ENCODE measurements around the gene CCDC158. TPM values are rescaled to one million over a fixed set of nuclear protein-coding genes. Genes with fewer than 3 reads are reported as not detected.

The CCDC158 gene
- total RNA-seq, 1 donor from 2014 or later, result not detected

DNA sequence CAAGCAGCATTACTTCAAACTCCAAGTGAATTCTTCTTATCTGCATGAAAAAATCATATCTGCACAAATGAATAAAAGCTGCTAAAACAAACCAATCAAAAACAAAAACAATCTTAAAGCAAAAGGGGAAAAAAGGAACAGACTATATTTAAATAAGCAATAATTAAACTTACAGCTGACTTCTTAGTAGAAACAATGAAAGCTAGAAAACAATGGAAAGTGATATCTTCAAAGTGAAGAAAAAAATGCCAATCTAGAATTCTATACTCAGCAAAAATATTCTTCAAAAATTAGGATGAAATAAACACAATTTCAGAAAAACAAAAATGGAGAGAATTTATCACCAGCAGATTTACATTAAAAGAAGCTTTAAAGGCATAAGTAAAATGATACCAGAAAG lies 94.4 kb downstream of the CCDC158 start:
- ChIA-PET CTCF (no interaction called here), POLR2A (no interaction called here)
- intact Hi-C loops (cut with micrococcal nuclease), result no loop called here
- H3K4me3 Mint-ChIP-seq, result no peak overlapping the region
- H3K27ac Mint-ChIP-seq, result no peak overlapping the region
- TF ChIP-seq, protein P1, sequence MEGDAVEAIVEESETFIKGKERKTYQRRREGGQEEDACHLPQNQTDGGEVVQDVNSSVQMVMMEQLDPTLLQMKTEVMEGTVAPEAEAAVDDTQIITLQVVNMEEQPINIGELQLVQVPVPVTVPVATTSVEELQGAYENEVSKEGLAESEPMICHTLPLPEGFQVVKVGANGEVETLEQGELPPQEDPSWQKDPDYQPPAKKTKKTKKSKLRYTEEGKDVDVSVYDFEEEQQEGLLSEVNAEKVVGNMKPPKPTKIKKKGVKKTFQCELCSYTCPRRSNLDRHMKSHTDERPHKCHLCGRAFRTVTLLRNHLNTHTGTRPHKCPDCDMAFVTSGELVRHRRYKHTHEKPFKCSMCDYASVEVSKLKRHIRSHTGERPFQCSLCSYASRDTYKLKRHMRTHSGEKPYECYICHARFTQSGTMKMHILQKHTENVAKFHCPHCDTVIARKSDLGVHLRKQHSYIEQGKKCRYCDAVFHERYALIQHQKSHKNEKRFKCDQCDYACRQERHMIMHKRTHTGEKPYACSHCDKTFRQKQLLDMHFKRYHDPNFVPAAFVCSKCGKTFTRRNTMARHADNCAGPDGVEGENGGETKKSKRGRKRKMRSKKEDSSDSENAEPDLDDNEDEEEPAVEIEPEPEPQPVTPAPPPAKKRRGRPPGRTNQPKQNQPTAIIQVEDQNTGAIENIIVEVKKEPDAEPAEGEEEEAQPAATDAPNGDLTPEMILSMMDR (IDR thresholded peaks at IDR 0.05), result no peak
- H3K36me3 Mint-ChIP-seq (ENCODE audit: low read depth), result no peaks in the 10 kb centered on the region
- no peak for ATAC-seq (ENCODE audit: low read depth)
- H3K4me1 Mint-ChIP-seq, result no peaks in the 10 kb centered on the region
- H3K27me3 Mint-ChIP-seq, result peaks cover 1% of the 10 kb centered on the region
- DNase-seq, result no peak
- H3K9me3 Mint-ChIP-seq, result peaks cover 18% of the 10 kb centered on the region

DNA sequence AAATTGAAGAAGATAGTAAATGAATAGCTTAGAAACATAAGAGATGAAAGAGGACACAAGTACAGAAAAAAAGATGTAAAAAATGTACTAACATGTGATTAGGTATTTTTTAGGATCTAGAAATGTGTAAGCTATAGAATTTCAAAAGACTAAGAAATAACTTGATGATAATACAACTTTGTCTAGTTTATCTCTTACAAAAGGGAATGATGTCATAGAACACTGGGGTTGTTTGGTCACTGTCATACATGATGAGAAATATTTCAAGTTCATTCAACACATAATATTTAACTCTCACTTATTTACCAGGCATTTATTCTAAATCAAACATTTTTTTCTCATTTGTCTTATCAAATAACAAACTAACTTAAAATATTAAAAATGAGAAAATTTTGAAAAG lies 95.9 kb downstream of the CCDC158 start:
- ATAC-seq (ENCODE audit: low read depth) (no peak), DNase-seq (no peak)
- intact Hi-C loops (cut with micrococcal nuclease), result no loop called here
- POLR2A ChIA-PET, result no interaction called here
- H3K4me3 Mint-ChIP-seq, result no peak overlapping the region
- CTCF ChIA-PET, result no interaction called here
- no peaks in the 10 kb centered on the region for H3K4me1 Mint-ChIP-seq
- TF ChIP-seq, protein P1 (IDR thresholded peaks at IDR 0.05), result no peak
- no peak overlapping the region for H3K27ac Mint-ChIP-seq
- H3K9me3 Mint-ChIP-seq, result peaks cover 26% of the 10 kb centered on the region
- H3K27me3 Mint-ChIP-seq, result no peaks in the 10 kb centered on the region
- no peaks in the 10 kb centered on the region for H3K36me3 Mint-ChIP-seq (ENCODE audit: low read depth)

DNA sequence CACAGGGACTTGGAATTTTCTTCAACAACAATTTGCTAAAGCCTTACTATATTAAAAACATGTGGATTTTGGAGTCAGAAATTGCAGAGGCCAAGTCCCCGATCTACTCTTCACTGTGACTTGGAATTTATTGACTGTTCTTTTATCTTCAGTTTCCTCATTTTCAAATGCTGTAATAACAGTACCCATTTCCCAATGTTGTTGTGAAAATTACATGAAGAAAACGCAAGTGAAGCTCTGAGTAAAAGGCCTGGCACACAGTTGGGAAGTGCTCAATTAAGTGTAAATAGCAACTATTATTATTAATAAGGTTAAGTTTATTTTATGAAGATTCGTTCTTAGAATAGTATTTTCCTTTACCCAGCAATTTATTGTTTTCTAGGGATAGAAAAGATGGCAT lies 98.7 kb downstream of the CCDC158 start:
- DNase-seq, result no peak
- H3K27ac Mint-ChIP-seq, result no peak overlapping the region
- no peaks in the 10 kb centered on the region for H3K4me1 Mint-ChIP-seq
- no peaks in the 10 kb centered on the region for H3K36me3 Mint-ChIP-seq (ENCODE audit: low read depth)
- CTCF ChIA-PET, result no interaction called here
- H3K4me3 Mint-ChIP-seq, result no peak overlapping the region
- POLR2A ChIA-PET, result no interaction called here
- TF ChIP-seq, protein P1 (IDR thresholded peaks at IDR 0.05), result no peak
- peaks cover 28% of the 10 kb centered on the region for H3K9me3 Mint-ChIP-seq
- no peak for ATAC-seq (ENCODE audit: low read depth)
- peaks cover 7% of the 10 kb centered on the region for H3K27me3 Mint-ChIP-seq
- intact Hi-C loops (cut with micrococcal nuclease), result no loop called here

DNA sequence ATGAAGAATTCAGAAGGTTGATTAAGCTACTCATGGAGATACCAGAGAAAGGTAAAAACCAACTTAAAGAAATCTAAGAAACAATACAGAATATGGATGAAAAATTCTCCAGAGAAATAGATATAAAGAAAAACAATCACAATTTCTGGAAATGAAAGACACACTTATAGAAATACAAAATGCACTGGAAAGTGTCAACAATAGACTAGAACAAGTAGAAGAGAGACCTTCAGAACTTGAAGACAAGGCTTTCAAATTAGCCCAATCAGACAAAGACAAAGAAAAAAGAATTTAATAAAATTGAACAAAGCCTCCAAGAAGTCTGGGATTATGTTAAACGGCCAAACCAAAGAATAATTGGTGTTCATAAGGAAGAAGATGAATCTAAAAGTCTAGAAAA lies 104.8 kb downstream of the CCDC158 start:
- Mint-ChIP-seq H3K4me1 (no peaks in the 10 kb centered on the region), H3K27me3 (peaks cover 31% of the 10 kb centered on the region), H3K27ac (no peak overlapping the region), H3K9me3 (peaks cover 27% of the 10 kb centered on the region), H3K4me3 (no peak overlapping the region), H3K36me3 (ENCODE audit: low read depth) (peaks cover 1% of the 10 kb centered on the region)
- intact Hi-C loops (cut with micrococcal nuclease), result no loop called here
- TF ChIP-seq, protein P1 (IDR thresholded peaks at IDR 0.05), result no peak
- CTCF ChIA-PET, result no interaction called here
- ATAC-seq (ENCODE audit: low read depth) (no peak), DNase-seq (no peak)
- POLR2A ChIA-PET, result no interaction called here

DNA sequence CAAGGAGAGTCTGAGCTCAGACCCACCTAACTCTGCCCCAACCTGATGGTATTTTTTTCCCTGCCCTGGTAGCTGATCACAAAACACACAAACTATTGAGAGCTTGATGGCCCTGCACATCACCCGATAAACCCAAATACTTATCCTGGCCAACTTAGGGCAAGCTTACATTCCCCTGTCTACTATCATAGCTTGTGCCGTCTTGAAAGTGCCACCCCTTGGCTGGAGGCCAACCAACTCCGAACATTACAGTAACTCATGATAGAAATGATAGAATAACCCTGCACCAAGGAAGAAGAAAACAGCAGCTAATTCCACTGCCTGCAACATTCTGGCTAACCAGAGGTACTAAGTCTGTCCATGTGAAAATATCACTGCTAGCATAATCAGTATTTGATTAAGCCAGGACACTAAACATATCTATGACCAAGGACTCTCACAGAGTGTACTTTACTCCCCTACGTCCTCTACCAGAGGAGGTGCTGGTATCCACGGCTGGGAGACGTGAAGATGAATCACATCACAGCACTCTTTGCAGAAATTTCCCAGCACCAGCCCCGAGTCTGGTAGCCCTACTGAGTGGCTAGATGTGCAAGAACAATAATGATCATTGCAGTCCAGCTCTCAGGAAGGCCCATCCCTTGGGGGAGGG lies 105.5 kb downstream of the CCDC158 start:
- Mint-ChIP-seq H3K4me3 (no peak overlapping the region), H3K9me3 (peaks cover 22% of the 10 kb centered on the region), H3K36me3 (ENCODE audit: low read depth) (peaks cover 1% of the 10 kb centered on the region), H3K27me3 (peaks cover 31% of the 10 kb centered on the region), H3K27ac (no peak overlapping the region), H3K4me1 (no peaks in the 10 kb centered on the region)
- no peak for DNase-seq
- intact Hi-C loops (cut with micrococcal nuclease), result no loop called here
- no peak for ATAC-seq (ENCODE audit: low read depth)
- POLR2A ChIA-PET, result no interaction called here
- TF ChIP-seq, protein P1 (IDR thresholded peaks at IDR 0.05), result no peak
- CTCF ChIA-PET, result no interaction called here

Measured in activated B cell treated with CpG ODN at 0.5 μM for 24 hours (primary cell).